Measurements from ENCODE around the gene CAPN12.

Gene CAPN12

DNA sequence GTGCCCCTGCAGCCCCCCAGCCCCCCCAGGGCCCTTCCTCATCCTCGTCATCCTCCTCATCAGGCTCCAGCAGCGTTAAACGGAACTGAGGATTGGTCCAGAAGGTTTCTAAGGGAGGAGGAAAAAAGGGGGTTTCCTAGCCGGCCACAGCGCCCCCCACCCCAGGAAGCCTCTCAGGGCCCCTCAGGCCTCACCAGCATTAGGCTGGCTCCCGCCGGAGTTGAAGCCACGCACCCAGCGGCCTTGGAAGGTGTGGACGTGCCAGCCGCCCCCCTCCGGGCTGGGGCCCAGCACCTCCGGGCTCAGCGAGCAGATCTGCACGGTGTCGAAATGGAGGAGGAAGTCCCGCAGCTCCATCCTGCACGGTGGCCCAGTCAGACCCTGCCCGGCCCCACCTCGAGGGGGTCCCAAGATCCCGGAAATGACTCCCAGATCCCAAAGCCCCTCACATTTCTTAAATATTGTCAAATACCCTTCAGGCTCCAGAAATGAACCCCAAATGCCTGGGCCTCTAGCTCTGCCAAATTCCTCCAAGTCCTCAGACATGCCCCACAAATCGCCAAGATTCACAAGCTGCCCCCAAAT, 6.9 kb downstream of the CAPN12 start:
- no peak for DNase-seq

DNA sequence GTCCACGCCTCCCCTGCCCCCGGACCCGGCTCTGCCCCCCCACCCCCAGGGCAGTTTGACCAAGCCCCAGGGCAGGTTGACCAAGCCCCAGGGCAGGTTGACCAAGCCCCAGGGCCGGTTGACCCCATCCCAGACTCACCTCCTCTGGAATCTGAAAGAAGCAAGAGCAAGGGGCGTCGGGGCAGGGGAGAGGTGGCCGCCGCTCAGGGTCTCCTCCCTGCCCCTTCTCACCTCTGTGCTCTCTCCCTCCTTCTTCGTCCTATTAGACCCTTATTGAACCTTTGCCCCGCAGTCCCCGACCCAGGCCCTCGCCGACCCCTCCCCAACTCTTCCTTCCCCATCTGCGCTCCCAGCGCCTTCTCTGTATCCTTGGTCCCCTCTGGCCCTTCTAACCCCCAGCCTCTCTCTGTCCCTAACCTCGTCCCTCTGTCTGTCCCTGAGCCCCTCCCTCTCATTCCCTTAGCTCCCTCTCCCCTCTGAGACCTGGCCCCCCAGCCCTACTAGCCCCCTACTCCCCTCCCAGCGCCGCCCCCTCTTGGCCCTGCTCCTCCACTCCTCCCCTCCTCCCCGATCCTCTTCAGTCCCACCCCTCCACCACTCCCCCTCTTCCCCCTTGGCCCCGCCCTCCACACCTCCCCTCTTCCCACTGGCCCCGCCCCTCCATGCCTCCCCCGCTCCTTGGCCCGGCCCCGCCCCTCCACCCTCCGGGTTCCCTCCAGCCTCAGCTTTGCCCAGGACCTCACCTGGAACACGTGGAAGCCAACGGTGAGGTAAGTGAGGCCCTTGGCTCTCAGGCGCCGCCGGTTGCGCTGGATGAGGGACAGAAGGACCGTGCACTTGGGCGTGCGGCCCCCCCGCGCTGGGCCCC, 7.6 kb downstream of the CAPN12 start:
- no peak for DNase-seq

DNA sequence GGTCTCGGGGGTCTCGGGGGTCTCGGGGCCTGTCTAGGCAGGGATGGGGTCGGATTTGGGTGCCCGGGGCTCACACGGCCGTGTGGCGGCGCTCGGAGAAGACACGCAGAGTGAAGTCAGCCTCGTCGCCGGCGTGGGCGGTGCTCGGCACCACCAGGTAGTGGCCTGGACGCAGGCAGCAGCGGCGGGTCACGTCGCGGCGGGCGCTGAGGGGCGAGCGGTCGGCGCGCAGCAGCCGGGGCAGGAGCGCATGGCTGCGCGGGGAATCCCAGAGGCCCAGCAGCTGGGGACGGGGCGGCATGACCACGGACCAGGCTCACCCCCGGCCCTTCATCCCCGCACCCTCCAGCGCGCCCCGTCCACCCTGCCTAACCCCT, 8.2 kb downstream of the CAPN12 start:
- DNase-seq, result no peak

DNA sequence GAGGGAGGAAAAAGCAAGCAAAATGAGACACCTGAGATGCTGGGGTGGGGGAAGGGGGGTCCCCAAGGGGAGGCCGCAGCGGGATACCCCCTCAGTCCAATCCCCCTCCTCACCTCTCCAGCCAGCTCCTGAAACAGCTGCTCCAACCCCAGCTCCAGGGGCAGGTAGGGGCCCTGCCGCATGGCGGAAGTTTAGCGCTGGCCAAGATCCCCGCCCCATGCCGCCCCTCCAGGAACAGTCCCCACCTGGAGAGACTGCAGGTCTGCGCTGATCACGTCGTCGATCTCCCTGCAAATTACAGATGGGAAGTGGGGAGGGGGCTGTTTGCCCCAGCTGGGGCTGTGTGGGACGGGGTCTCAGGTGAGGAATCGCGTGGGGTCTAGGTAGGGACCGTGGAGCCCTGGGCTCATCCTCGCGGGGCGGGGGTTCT, 9.0 kb downstream of the CAPN12 start:
- DNase-seq, result no peak

DNA sequence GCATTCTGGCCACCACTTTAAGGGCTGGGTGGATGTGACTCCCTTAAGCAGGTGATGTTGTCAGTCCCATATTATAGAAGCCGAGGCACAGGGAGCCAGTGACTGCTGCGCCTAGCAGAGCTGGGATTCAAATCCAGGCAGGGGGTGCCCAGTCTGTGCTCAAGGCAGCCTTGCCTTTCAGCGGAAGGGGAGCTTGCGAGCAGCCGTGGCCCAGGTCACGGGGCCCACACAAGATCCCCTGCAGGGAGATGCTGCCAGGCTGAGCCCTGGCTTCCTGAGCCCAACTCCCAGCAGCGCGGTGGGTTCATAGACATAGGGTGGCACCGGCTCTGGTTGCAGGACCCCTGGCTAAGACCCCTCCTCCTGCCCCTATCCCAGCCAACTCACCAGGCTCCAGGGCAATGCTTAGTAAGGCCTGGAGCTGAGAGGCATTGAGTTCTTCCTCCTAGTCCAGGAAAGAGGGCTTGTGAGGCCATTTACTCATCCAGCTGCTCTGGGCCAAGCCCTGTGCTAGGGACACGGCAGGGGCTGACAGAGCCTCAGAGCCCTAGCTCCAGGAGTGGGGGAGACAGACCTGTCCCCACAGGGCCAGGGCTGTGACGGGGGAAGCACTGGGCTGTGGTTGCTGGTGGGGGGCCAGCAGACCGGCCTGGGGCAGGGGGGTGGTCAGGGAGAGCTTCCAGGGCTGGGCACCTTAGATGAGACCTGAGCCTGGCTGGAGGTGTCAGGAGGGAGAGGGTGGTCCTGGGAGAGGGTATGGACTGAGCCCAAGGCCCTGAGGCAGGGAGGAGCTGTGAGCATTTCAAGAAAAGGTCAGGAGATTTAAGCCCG, 9.6 kb downstream of the CAPN12 start:
- peak; percentile 38 for DNase-seq

DNA sequence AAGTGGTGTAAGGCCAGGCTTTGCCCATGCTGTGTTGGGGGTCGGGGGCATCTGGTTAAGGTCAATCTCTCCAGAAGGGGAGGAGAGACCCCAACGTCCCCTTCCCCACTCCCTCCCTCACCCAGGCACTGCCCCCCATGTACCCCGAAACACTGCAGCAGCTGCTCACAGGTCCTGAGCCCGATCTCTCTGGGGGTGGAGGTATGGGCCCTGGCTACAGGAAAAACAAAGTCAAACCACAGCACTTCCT, 10.2 kb downstream of the CAPN12 start:
- no peak for DNase-seq

DNA sequence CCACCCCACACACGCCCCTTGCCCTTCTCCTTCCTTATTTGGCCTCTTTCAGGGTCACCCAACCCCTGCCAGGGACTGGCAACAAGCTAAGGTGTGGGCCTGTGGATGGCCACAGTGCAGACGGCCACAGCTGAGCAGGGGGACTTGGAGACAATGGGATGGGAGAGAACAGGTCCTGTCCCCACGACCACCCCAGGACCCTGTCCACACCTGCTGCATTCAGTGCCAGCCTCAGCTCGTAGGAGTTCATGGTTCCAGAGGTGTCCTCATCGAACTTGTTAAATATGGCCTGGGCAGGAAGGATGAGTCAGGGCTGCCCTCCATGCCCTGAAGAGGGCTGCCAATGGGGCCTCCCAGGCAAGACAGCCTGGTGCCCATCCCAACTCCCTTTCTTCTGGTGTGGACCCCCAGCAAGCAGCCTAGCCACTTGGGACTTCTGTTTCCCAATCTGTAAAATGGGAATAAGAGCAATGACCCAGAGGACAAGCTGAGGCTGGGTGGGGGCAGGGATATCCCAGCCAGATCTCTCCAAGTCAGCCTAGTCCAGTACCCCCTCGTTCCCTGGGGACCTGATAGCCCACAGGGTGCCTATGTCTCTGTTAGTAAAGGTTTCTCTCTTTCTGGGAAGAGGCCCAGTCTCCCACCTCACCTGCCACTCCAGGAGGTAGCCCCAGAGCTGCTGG, 10.6 kb downstream of the CAPN12 start:
- DNase-seq, result peak; percentile 24

DNA sequence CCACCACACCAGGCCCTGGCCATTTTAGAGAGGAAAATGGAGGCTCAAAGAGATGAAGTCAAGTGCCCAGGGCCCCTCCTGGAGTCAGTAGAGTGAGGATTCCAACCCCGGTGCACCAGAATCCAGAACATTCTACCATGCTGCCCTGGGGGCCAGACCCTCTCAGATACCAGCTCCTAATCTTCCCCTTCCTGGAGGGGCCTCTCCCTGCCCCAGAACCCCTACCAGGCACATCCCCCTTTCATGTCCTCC, 11.1 kb downstream of the CAPN12 start:
- no peak for DNase-seq

DNA sequence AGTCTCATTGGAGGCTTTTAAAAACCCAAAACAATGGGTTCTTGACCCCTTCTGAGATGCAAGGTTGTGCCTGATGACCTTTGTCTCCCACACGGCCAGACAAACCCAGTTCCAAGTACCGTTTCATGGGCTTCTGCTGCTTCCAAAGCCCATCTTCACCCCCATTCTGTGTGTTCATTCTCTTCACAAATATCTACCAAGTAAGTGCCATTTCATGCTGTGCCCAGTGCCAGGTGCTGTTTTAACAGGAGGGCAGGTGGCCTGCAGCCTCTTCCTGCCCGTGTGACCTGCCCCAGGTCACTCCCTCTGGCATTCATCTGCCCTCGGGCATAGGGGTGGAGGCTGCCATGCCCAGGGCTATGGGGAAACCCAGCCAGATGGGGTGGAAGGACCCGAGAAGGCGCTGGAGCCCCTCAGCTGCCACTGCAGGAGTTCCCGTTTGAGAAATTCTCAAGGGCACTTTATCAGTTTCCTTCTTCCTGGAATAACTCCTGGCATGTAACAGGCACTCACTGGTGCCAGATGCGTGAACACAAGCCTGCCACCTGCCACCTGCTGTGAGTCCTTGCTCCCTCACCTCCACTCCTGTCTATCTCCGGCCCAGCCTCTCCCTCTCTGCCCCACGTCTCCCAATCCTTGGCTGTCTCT, 12.5 kb downstream of the CAPN12 start:
- DNase-seq, result no peak

DNA sequence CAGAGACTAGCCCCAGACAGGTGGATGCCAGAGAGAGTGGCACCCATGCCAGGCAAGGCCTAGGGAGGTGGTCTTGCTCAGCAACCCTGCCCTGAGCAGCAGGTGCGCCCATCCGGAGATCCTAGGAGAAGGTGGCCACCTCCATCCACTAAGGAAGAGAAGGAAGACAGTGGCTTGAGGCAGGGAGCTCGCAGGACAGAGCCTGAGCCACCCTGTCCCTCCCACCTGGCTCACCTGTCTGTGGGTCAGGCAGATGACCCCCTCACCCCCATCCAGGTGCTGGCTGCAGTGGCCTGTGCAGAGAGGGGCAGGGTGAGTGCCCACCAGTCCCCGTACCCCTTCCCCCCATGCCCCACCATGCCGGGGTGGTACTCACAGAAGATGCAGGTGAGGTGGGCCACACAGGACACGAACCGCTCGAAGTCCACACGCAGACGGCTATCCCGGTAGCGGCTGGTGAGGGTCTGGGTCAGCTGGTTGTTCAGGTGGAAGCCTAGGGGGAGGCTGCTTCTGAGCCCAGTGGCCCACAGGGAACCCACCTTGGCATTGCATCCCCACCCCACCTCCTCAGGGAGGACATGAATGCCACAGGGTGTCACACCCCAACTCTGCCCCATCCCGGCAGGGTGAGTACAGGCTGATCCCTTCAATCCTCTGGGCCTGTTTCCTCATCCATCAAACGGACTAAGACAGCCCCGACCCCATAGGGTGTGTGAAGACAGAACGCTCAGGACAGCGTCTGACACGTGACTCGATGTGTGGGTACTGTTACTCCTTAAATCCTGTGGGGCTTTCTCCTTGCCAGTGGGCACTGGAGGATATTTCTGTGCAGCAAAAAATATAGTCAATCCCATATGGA, 13.3 kb downstream of the CAPN12 start:
- no peak for DNase-seq

DNA sequence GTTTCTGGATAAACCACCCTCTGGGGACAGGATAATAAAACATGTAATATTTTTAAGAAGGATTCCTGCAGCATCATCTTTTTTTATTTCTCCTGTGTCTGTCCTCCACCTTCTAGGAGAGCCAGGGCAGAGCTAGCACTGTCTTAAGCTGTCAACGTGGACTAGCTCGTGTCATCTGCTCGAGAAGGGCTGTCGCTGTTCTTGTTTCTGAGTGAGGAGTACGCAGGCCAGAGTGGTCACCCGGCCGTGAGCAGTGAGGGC, 13.9 kb downstream of the CAPN12 start:
- no peak for DNase-seq

DNA sequence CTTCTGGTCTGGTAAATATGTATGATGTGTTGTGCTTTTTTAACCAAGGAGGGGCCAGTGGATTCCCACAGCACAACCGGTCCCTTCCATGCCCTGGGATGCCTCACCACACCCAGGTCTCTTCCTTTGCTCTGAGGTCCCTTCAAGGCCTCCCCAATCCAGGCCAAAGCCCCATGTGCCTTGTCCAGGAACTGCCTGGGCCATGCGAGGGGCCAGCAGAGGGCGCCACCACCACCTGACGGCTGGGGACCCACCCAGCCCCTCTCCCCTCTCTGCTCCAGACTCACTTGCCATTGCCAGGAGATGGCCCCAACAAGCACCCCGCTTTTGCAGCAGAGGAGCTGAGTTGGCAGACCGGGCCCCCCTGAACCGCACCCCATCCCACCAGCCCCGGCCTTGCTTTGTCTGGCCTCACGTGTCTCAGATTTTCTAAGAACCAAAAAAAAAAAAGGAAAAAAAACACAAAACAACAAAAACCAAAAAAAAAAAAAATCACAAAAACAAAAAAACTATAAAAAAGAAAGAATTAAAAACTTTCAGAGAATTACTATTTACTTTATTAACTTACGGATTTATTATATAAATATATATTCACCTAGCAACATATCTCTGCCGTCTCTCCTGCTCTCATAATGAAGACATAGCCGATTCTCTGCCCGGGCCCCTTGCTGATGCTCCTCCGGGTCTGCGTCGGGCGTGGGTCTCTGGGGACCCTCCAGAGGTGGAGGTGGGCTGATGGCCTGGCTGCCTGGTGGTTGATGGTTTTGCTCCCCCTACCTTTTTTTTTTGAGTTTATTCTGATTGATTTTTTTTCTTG, 14.4 kb downstream of the CAPN12 start:
- peak; percentile 79 for DNase-seq

DNA sequence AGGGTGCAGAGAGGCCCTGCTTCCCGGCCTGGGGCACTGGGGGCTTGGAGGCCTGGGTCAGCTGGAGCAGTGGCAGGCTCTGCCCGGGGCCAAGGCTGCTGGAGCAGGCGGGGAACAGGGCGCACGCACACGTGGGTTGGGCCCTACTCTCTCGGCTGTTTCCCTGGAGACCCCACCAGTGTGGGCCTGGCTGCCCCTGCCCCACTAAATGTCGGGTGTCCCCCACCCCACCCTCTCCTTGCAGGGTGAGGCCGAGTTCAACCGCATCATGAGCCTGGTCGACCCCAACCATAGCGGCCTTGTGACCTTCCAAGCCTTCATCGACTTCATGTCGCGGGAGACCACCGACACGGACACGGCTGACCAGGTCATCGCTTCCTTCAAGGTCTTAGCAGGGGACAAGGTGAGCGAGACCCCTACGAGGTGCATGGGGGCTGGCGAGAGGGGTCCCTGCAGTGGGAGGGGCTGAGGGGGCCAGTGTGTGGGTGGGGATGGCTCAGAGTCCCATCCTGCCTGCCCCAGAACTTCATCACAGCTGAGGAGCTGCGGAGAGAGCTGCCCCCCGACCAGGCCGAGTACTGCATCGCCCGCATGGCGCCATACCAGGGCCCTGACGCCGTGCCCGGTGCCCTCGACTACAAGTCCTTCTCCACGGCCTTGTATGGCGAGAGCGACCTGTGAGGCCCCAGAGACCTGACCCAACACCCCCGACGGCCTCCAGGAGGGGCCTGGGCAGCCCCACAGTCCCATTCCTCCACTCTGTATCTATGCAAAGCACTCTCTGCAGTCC, 15.3 kb downstream of the CAPN12 start:
- DNase-seq, result no peak

DNA sequence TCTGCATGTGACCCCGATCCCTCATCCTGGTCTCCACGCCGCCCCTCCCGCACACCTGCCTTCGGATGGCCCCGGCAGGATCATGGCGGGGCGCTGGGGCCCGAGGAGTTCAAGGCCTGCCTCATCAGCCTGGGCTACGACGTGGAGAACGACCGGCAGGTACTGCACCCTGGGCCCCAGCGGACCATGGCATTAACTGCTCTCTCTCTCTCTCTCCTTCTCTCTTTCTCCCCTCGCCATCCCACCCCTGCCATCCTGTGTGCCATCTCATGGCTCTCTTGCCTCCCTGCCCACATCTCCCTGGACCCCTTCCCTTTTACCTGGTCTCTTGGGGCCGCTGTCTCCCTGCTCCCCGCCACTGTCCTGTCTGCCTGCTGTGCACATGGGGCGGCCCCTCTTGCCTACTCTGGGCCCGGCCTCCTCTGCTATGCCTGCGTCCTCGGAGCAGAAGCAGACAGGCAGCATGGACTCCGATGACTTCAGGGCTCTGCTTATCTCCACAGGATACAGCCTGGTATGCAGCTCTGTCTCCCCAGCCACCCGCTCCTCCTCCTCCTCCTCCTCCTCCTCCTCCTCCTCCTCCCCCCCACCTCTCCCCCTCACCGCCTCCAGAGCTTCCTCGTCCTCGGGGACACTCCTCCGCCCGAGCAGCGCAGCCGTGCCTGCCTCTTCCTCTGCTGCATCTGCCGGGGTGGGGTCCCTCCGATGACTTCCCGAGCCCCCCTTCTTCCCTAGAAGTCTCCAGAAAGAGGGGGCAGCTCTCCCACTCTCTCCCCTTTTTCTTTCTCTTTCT, 16.2 kb downstream of the CAPN12 start:
- peak; percentile 75 for DNase-seq

DNA sequence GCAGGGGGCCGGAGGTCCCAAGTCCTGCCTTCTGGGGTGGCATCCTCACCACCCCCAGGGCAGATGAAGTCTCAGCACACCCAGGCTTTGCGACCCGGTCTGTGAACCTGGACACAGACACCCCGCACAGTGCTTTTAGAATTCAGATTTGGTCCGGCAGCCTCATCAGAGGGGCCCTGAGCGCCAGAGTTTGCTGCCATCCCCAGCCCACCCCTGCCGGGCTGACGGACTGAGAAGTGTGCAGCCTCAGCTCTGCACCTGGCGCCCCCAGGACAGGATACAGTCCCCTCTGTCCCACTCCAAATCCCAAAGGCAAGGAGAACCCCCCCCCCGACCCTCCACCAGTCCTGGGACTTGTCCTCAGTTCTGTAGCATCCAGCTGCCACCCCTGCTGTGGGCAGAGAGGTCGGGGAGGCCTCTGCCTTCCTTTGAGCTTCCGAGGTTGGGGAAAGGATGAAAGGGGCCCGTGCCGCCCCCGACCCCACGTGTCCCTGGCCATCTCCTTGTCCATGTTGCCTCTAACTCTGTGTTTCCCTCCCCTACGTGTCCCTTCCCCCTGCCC, 16.9 kb downstream of the CAPN12 start:
- no peak for DNase-seq

DNA sequence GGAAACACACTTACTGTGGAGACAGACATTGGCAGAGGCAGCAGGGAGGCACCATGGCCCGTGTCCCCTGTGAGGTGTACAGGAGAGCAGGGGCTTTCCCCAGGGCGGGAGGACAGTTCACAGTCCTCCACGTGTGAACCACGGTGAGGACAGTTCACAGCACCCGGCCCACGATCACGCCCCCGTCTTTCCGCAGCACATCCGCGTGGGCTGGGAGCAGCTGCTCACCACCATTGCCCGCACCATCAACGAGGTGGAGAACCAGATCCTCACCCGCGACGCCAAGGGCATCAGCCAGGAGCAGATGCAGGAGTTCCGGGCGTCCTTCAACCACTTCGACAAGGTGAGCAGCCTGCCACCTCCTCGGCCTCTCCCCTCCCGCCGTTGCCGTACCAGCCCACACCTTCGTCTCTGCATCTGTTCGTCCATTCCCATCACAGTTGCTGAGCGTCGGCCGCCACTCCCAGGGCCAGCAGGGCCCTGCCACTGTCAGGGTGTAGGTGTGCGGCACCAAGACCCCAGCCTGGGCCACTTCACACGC, 17.4 kb downstream of the CAPN12 start:
- DNase-seq, result no peak

DNA sequence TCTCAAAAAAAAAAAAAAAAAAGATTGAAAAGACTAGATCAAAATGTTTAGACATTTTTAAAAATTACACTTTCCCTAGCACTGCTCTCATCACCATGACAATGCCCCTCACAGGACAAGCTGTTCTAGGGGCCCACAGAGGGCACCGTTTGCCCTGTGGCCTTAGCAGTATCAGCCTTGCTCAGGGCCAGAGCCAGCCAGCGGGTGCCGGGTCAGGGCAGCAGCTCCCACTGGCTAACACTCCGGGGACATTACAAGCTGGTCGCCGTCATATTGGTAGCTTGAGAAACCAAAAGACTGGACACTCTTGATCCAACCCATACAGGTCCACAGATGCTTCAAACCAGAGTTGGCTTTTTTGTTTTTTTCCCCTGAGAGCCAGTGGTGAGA, 18.0 kb downstream of the CAPN12 start:
- DNase-seq, result no peak

DNA sequence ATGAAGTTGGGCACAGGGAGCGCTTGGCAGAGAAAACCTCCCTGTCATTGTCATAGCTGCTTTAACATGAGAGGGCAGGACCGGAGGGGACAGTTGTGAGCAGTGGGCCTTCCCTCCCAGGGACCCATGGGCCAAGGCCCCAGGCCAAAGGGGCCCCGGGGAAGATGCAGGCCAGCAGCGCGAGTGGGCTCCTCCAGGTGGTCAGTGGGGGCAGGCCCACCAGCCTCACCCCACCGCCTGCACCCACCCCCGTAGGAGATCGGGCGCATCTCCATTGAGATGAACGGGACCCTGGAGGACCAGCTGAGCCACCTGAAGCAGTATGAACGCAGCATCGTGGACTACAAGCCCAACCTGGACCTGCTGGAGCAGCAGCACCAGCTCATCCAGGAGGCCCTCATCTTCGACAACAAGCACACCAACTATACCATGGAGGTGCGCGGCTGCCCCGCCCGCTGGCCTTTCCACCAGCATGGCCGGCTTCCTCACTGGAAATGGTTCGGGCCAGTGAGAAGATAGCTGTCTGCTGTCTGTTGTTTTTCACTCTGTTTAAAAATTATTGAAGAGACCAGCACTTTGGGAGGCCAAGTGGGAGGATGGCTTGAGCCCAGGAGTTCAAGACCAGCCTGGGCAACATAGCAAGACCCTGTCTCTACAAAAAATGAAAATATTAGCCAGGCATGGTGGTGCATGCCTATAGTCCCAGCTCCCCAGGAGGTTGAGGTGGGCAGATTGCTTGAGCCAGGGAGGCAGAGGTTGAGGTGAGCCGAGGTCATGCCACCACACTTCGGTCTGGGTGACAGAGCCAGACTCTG, 18.6 kb downstream of the CAPN12 start:
- no peak for DNase-seq
